ENCODE data around the gene PELI1.

PELI1 gene

GRCh38 chr2:64135421-64135820, 8.8 kb downstream of the PELI1 start:
- H3K4me3 ChIP-seq (replicated peaks; ENCODE audit: low read depth, low read length) = no peak overlapping the region
- TF ChIP-seq, protein P1, sequence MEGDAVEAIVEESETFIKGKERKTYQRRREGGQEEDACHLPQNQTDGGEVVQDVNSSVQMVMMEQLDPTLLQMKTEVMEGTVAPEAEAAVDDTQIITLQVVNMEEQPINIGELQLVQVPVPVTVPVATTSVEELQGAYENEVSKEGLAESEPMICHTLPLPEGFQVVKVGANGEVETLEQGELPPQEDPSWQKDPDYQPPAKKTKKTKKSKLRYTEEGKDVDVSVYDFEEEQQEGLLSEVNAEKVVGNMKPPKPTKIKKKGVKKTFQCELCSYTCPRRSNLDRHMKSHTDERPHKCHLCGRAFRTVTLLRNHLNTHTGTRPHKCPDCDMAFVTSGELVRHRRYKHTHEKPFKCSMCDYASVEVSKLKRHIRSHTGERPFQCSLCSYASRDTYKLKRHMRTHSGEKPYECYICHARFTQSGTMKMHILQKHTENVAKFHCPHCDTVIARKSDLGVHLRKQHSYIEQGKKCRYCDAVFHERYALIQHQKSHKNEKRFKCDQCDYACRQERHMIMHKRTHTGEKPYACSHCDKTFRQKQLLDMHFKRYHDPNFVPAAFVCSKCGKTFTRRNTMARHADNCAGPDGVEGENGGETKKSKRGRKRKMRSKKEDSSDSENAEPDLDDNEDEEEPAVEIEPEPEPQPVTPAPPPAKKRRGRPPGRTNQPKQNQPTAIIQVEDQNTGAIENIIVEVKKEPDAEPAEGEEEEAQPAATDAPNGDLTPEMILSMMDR (IDR thresholded peaks at IDR 0.05; ENCODE audit: low read depth, low read length, missing control alignments) = no peak
- no peak for DNase-seq (ENCODE audit: extremely low read depth, low read depth)

GRCh38 chr2:64134813-64135212, 9.4 kb downstream of the PELI1 start:
- TF ChIP-seq, protein P1 (IDR thresholded peaks at IDR 0.05; ENCODE audit: low read depth, low read length, missing control alignments) = no peak
- no peak for DNase-seq (ENCODE audit: extremely low read depth, low read depth)
- H3K4me3 ChIP-seq (replicated peaks; ENCODE audit: low read depth, low read length) = no peak overlapping the region

DNA sequence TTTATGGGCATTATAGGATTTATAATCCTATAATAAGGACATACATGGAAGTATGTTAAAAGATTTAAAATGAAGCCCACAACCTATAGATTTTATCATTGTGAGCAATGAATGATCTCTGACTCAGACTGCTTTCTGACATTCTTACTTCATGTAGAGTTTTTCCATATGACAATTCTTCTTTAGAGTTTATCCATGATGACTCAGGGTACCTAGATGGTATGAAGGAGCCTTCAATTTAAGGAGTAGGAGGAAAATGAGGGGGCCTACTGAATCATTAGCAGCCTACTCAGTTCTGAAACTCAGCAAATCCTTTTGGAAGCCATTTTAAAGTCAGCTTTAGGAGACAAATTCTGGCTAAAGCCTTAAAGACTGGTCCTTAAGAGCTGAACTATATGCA, 10.4 kb downstream of the PELI1 start:
- TF ChIP-seq, protein P1 (IDR thresholded peaks at IDR 0.05; ENCODE audit: low read depth, low read length, missing control alignments) = no peak
- H3K4me3 ChIP-seq (replicated peaks; ENCODE audit: low read depth, low read length) = no peak overlapping the region

DNA sequence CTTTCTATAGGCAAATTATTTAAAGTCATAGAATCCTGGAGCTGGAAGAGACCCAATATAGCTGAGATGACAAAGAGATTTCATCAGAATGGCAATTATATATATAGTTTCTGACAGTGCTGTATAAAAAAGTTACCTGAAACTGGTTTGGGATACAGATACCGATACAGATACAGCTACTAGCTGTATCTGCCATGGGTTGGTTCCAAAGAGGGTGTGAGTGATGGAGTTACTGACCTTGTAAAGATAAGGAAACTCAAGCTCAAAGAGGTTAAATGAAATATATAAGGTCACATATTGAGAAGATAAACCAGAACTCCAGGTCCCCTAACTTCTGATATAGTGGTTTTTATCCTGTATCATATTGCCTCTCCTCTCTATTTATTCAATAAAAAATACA, 10.9 kb downstream of the PELI1 start:
- no peak for DNase-seq (ENCODE audit: extremely low read depth, low read depth)
- TF ChIP-seq, protein P1 (IDR thresholded peaks at IDR 0.05; ENCODE audit: low read depth, low read length, missing control alignments) = no peak
- no peak overlapping the region for H3K4me3 ChIP-seq (replicated peaks; ENCODE audit: low read depth, low read length)

More for the DNA sequence above, 10.4 kb downstream of the PELI1 start:
- no peak for DNase-seq (ENCODE audit: extremely low read depth, low read depth)

GRCh38 chr2:64130333-64130732, 13.9 kb downstream of the PELI1 start:
- H3K4me3 ChIP-seq (replicated peaks; ENCODE audit: low read depth, low read length) = no peak overlapping the region
- DNase-seq (ENCODE audit: extremely low read depth, low read depth) = no peak
- TF ChIP-seq, protein P1 (IDR thresholded peaks at IDR 0.05; ENCODE audit: low read depth, low read length, missing control alignments) = no peak

- H3K4me3 ChIP-seq (replicated peaks; ENCODE audit: low read depth, low read length) = no peak overlapping the region
These were observed 15.3 kb downstream of the PELI1 start for GRCh38 chr2:64128943-64129391.

More at GRCh38 chr2:64128943-64129391, 15.3 kb downstream of the PELI1 start:
- TF ChIP-seq, protein P1 (IDR thresholded peaks at IDR 0.05; ENCODE audit: low read depth, low read length, missing control alignments) = no peak
- DNase-seq (ENCODE audit: extremely low read depth, low read depth) = no peak

All from HFF-Myc (cell line).